ENCODE results near the gene APOE. TPM values are rescaled to one million over a fixed set of nuclear protein-coding genes. Genes with fewer than 3 reads are reported as not detected.

APOE gene
- total and polyA plus RNA-seq, 2 of the 8 experiments (the other 6 are each of a cell fraction or from before 2014, with no cell fraction given) = 629 to 1,258 TPM

DNA sequence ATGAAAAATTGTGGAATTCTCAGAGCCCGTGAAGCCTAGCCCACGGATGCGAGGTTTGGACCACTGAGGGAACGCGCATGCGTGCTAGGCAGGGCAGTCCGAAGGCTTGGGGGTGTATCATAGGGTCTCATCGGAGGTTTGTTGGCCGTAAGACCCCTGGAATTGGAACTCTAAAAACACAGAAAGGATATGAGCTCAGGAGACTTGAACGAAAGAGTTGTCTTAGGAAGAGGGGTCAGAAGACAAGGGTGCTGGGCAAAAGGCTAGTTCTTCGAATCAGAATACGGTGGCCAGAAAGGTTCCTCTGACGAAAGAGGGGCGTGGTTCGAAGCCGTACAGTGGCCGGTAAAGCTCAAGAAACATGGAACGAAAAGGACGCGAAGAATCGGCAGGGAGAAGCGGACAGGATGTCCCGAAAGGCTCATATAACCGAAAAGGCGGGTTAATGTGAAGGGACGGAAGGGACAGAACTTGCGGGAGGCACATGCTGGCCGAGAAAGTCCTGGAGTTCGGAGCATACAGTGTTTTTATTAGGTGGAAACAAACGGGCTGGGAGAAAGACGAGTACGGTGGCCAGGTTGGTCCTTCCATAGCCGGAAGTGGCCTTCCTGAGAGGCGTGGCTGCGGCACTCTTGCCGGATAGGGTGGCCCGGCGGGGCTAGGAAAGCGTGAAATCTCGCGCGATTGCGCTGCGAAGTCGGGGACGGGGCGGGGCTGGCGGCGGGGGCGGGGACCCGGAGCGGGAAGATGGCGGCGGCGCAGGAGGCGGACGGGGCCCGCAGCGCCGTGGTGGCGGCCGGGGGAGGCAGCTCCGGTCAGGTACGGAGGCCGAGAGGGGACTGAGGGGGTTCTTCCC is 49.3 kb downstream of the APOE start, which contains the start of gene CLPTM1 (continued):
- peak; percentile 97 for TF ChIP-seq POLR2A (IDR thresholded peaks at IDR 0.05; ENCODE audit: control extremely low read depth in 1 of 2, low read depth in 2 of 2, low read length in 2 of 2)
- TF ChIP-seq HDAC6 (IDR thresholded peaks at IDR 0.05; ENCODE audit: low read depth, low read length) = no peak
- TF ChIP-seq SIRT6 (IDR thresholded peaks at IDR 0.05; ENCODE audit: low read length) = no peak
- TF ChIP-seq KDM5A (IDR thresholded peaks at IDR 0.05; ENCODE audit: low read length) = peak; percentile 62
- no peak for TF ChIP-seq KDM1A (IDR thresholded peaks at IDR 0.05; ENCODE audit: borderline replicate concordance, low read length)
- peak; percentile 85 for TF ChIP-seq CREB1 (IDR thresholded peaks at IDR 0.05)
- peak; percentile 83 for TF ChIP-seq BRCA1 (IDR thresholded peaks at IDR 0.05; ENCODE audit: low read depth, low read length)
- TF ChIP-seq SP1 (IDR thresholded peaks at IDR 0.05; ENCODE audit: low read depth, low read length) = peak; percentile 42; the same call in 1 of the 2 replicates
- TF ChIP-seq HDAC2 (IDR thresholded peaks at IDR 0.05; ENCODE audit: borderline replicate concordance in 1 of 2, low read depth in 2 of 2, low read length in 2 of 2) = peak in 1 of 2 experiments; percentile 28; a peak in 1 of 4 replicates
- TF ChIP-seq TAF1 (IDR thresholded peaks at IDR 0.05; ENCODE audit: low read depth, low read length) = peak; percentile 79
- peak; percentile 89; the same call in 1 of the 2 replicates for TF ChIP-seq SP4 (IDR thresholded peaks at IDR 0.05; ENCODE audit: low read length)
- peak; percentile 87 for TF ChIP-seq YY1 (IDR thresholded peaks at IDR 0.05; ENCODE audit: low read depth, low read length)
- peak; percentile 57; the same call in 1 of the 2 replicates for TF ChIP-seq CEBPB (IDR thresholded peaks at IDR 0.05; ENCODE audit: low read depth, low read length)
- TF ChIP-seq SRF (IDR thresholded peaks at IDR 0.05; ENCODE audit: low read depth, low read length) = no peak
- no peak for TF ChIP-seq BACH1 (IDR thresholded peaks at IDR 0.05; ENCODE audit: low read length)
- no peak for TF ChIP-seq CBX5 (IDR thresholded peaks at IDR 0.05; ENCODE audit: low read depth, low read length)
- TF ChIP-seq, protein P1, sequence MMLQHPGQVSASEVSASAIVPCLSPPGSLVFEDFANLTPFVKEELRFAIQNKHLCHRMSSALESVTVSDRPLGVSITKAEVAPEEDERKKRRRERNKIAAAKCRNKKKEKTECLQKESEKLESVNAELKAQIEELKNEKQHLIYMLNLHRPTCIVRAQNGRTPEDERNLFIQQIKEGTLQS (IDR thresholded peaks at IDR 0.05; ENCODE audit: insufficient read depth, low read depth, low read length) = no peak
- TF ChIP-seq CHD2 (IDR thresholded peaks at IDR 0.05; ENCODE audit: low read length) = peak; percentile 95
- peak; percentile 96 for TF ChIP-seq PHF8 (conservative IDR thresholded peaks at IDR 0.05; ENCODE audit: low read depth, low read length)
- TF ChIP-seq SIN3A (conservative IDR thresholded peaks at IDR 0.05 in 1 of 2, IDR thresholded peaks at IDR 0.05 in 1 of 2; ENCODE audit: low read depth in 1 of 2, low read length in 2 of 2) = peak; percentile 84 to 89; a peak in 2 of 4 replicates
- TF ChIP-seq, protein P2, sequence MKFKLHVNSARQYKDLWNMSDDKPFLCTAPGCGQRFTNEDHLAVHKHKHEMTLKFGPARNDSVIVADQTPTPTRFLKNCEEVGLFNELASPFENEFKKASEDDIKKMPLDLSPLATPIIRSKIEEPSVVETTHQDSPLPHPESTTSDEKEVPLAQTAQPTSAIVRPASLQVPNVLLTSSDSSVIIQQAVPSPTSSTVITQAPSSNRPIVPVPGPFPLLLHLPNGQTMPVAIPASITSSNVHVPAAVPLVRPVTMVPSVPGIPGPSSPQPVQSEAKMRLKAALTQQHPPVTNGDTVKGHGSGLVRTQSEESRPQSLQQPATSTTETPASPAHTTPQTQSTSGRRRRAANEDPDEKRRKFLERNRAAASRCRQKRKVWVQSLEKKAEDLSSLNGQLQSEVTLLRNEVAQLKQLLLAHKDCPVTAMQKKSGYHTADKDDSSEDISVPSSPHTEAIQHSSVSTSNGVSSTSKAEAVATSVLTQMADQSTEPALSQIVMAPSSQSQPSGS (IDR thresholded peaks at IDR 0.05; ENCODE audit: low read length) = peak; percentile 64; the same call in 1 of the 2 replicates
- TF ChIP-seq SAP30 (IDR thresholded peaks at IDR 0.05; ENCODE audit: insufficient read depth, insufficient replicate concordance, low read length) = peak; percentile 78
- TF ChIP-seq GTF2F1 (IDR thresholded peaks at IDR 0.05; ENCODE audit: borderline replicate concordance, low read depth, low read length) = no peak

Data from H1 (cell line).